Measurements from ENCODE around the gene ABCC3. TPM values are rescaled to one million over a fixed set of nuclear protein-coding genes. Genes with fewer than 3 reads are reported as not detected.

Gene ABCC3
- total and polyA plus RNA-seq, 9 of the 15 experiments (the other 6 are each of a cell fraction or from before 2014, with no cell fraction given): 0.03 to 1.6 (median 0.42) TPM; not detected in 5

- H2AFZ ChIP-seq (ENCODE audit: low read depth, low read length): no peak overlapping the region
- no peak overlapping the region for H3K4me3 ChIP-seq
- no peaks in the 10 kb centered on the region for H3K79me2 ChIP-seq (ENCODE audit: control insufficient read depth, insufficient read depth, low read length)
- H4K20me1 ChIP-seq (replicated peaks; ENCODE audit: control insufficient read depth, insufficient read depth, low read length): peaks cover 7% of the 10 kb centered on the region; the same call in 1 of the 2 replicates
- H3K27ac ChIP-seq (ENCODE audit: extremely low read depth, low read depth, low read length): no peak overlapping the region
- 9% methylated on average over 11 of the region's 12 CpGs for WGBS (ENCODE audit: insufficient coverage, low coverage, missing lambda C conversion rate)
- peak in 1 of 4 experiments; percentile 28 for DNase-seq (ENCODE audit: extremely low read depth in 1 of 4, low spot score in 3 of 4)
- no peaks in the 10 kb centered on the region for H3K9me1 ChIP-seq (ENCODE audit: control insufficient read depth, insufficient read depth, low read length)
- H3K4me2 ChIP-seq (ENCODE audit: insufficient read depth, low read length): no peak overlapping the region
- no peaks in the 10 kb centered on the region for H3K9me3 ChIP-seq (replicated peaks; ENCODE audit: control insufficient read depth, insufficient read depth, low read depth, low read length)
- intact Hi-C loops (cut with micrococcal nuclease): no loop called here
- H3K9ac ChIP-seq (ENCODE audit: insufficient read depth in 1 of 2, low read depth in 2 of 2, low read length in 2 of 2): peak overlapping the region in 1 of 2 experiments; percentile 45; a peak in 1 of 4 replicates
- peak; percentile 19; the same call in 2 of the 3 replicates for ATAC-seq
- POLR2A ChIA-PET: no interaction called here
- no TSS peak for BruUV-seq (replicated peaks)
- H3K4me1 ChIP-seq (replicated peaks in 1 of 2; ENCODE audit: control insufficient read depth in 2 of 2, insufficient read depth in 2 of 2, low read length in 2 of 2): peaks cover 0 to 19% of the 10 kb centered on the region in 2 experiments; a peak in 2 of 5 replicates
- in situ Hi-C loops (cut with MboI): no loop called here
- CTCF ChIA-PET (ENCODE audit: low intra/inter-chr PET ratio): interaction anchor here (1.1 kb wide), 1 partner anchor 65 kb away, joined by 3 read pairs; the partner anchor contains the start of gene SPATA20
- no peaks in the 10 kb centered on the region for H3K36me3 ChIP-seq (ENCODE audit: control insufficient read depth, insufficient read depth, low read length)
- FAIRE-seq: no peak
- H3K27me3 ChIP-seq (ENCODE audit: control insufficient read depth in 2 of 2, insufficient read depth in 2 of 2, low read length in 2 of 2): peaks cover 30 to 83% of the 10 kb centered on the region in 2 experiments
- no peak for TF ChIP-seq EGR1 (conservative IDR thresholded peaks at IDR 0.05)
- no peak for TF ChIP-seq CBX3 (IDR thresholded peaks at IDR 0.05; ENCODE audit: borderline replicate concordance in 1 of 2, low read length in 2 of 2)
- no peak for TF ChIP-seq BCOR (IDR thresholded peaks at IDR 0.05)
- TF ChIP-seq, protein P1, sequence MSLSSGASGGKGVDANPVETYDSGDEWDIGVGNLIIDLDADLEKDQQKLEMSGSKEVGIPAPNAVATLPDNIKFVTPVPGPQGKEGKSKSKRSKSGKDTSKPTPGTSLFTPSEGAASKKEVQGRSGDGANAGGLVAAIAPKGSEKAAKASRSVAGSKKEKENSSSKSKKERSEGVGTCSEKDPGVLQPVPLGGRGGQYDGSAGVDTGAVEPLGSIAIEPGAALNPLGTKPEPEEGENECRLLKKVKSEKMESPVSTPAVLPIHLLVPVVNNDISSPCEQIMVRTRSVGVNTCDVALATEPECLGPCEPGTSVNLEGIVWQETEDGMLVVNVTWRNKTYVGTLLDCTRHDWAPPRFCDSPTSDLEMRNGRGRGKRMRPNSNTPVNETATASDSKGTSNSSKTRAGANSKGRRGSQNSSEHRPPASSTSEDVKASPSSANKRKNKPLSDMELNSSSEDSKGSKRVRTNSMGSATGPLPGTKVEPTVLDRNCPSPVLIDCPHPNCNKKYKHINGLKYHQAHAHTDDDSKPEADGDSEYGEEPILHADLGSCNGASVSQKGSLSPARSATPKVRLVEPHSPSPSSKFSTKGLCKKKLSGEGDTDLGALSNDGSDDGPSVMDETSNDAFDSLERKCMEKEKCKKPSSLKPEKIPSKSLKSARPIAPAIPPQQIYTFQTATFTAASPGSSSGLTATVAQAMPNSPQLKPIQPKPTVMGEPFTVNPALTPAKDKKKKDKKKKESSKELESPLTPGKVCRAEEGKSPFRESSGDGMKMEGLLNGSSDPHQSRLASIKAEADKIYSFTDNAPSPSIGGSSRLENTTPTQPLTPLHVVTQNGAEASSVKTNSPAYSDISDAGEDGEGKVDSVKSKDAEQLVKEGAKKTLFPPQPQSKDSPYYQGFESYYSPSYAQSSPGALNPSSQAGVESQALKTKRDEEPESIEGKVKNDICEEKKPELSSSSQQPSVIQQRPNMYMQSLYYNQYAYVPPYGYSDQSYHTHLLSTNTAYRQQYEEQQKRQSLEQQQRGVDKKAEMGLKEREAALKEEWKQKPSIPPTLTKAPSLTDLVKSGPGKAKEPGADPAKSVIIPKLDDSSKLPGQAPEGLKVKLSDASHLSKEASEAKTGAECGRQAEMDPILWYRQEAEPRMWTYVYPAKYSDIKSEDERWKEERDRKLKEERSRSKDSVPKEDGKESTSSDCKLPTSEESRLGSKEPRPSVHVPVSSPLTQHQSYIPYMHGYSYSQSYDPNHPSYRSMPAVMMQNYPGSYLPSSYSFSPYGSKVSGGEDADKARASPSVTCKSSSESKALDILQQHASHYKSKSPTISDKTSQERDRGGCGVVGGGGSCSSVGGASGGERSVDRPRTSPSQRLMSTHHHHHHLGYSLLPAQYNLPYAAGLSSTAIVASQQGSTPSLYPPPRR (CRISPR knock-in tag; IDR thresholded peaks at IDR 0.05; ENCODE audit: borderline replicate concordance): no peak
- no peak for TF ChIP-seq PRDM10 (IDR thresholded peaks at IDR 0.05; ENCODE audit: partially characterized antibody)
- TF ChIP-seq CHD4 (IDR thresholded peaks at IDR 0.05; ENCODE audit: insufficient read depth, insufficient replicate concordance, low read depth, low read length, poor library complexity, severe bottlenecking): no peak
- TF ChIP-seq, protein P2, sequence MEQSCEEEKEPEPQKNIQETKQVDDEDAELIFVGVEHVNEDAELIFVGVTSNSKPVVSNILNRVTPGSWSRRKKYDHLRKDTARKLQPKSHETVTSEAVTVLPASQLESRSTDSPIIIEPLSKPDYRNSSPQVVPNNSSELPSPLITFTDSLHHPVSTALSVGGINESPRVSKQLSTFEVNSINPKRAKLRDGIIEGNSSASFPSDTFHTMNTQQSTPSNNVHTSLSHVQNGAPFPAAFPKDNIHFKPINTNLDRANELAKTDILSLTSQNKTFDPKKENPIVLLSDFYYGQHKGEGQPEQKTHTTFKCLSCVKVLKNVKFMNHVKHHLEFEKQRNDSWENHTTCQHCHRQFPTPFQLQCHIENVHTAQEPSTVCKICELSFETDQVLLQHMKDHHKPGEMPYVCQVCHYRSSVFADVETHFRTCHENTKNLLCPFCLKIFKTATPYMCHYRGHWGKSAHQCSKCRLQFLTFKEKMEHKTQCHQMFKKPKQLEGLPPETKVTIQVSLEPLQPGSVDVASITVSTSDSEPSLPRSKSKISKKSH (CRISPR knock-in tag; IDR thresholded peaks at IDR 0.05): no peak
- no peak for TF ChIP-seq COPS2 (conservative IDR thresholded peaks at IDR 0.05)
- TF ChIP-seq FOXK2 (conservative IDR thresholded peaks at IDR 0.05 in 1 of 2, IDR thresholded peaks at IDR 0.05 in 1 of 2; ENCODE audit: low read depth in 2 of 2): no peak
- no peak for TF ChIP-seq ELK3 (CRISPR knock-in tag; IDR thresholded peaks at IDR 0.05)
Observed at GRCh38 chr17:50612281-50612680, 22.4 kb upstream of the ABCC3 start.
